ENCODE data around the gene S100A2.

GRCh38 chr1:153607381-153607780 is 41.7 kb upstream of the S100A2 start:
- TF ChIP-seq CTCF (conservative IDR thresholded peaks at IDR 0.05) (no peak), EZH2 (IDR thresholded peaks at IDR 0.05; ENCODE audit: low read depth) (no peak)

Measured in PC-9 (cell line).